Astrocyte (in vitro differentiated cells and primary cell): ENCODE measurements around the gene NCKAP1.

ENCODE experiments used
- EZH2 ChIP-seq: IDR thresholded peaks from 2 replicates; pipeline ENCODE4 v1.6.1; 2012; ENCODE audit warnings: mild to moderate bottlenecking, low read length, inconsistent platforms; ENCODE audit not compliant: insufficient read depth
- TF ChIP-seq, protein P1 (sequence below): IDR thresholded peaks from 2 replicates; pipeline ENCODE4 v1.5.1; 2011; ENCODE audit warnings: low read depth, mild to moderate bottlenecking, inconsistent platforms, low read length, moderate library complexity; ENCODE audit not compliant: insufficient read depth

DNA sequence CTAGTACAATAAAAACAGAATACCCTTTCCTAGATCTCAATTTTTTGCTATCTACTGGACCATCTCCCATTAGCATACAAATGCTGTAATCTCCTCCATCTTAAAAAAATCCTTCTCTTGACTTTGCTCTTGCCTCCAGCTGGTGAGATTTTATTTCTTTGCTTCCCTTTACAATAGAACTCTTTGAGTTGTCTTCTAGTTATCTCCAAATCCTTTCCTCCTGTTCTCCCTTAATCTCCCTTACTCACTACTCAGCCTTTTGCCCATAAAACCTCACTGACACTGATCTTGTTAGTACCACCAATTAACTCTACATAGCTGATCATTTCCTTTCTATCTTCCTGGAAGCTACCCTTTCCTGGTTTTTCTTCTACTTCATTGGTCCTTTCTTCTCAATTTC lies 108.3 kb downstream of the NCKAP1 start:
- TF ChIP-seq EZH2 = no peak
- TF ChIP-seq, protein P1, sequence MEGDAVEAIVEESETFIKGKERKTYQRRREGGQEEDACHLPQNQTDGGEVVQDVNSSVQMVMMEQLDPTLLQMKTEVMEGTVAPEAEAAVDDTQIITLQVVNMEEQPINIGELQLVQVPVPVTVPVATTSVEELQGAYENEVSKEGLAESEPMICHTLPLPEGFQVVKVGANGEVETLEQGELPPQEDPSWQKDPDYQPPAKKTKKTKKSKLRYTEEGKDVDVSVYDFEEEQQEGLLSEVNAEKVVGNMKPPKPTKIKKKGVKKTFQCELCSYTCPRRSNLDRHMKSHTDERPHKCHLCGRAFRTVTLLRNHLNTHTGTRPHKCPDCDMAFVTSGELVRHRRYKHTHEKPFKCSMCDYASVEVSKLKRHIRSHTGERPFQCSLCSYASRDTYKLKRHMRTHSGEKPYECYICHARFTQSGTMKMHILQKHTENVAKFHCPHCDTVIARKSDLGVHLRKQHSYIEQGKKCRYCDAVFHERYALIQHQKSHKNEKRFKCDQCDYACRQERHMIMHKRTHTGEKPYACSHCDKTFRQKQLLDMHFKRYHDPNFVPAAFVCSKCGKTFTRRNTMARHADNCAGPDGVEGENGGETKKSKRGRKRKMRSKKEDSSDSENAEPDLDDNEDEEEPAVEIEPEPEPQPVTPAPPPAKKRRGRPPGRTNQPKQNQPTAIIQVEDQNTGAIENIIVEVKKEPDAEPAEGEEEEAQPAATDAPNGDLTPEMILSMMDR = no peak
